Neuronal stem cell (in vitro differentiated cells): ENCODE data around the gene NDUFA8. TPM values are rescaled to one million over a fixed set of nuclear protein-coding genes. Genes with fewer than 3 reads are reported as not detected.

Experiments
- DNase-seq: peaks from one replicate; pipeline ENCODE4 v3.0.0-alpha.2; 2013; ENCODE audit warnings: low spot score
- H2AFZ ChIP-seq: one replicate; pipeline ENCODE4 v1.6.1; 2013; ENCODE audit warnings: mild to moderate bottlenecking, low read length, inconsistent platforms
- H2AK5ac ChIP-seq: 2 replicates; pipeline ENCODE4 v1.6.1; 2013; ENCODE audit warnings: low read depth, mild to moderate bottlenecking, inconsistent platforms, low read length, moderate library complexity, mixed read lengths
- H2BK120ac ChIP-seq: 2 replicates; pipeline ENCODE4 v1.6.1; 2013; ENCODE audit warnings: low read depth, mild to moderate bottlenecking, inconsistent platforms, low read length, moderate library complexity, mixed read lengths
- H2BK12ac ChIP-seq: one replicate; pipeline ENCODE4 v1.6.1; 2013; ENCODE audit warnings: low read length, inconsistent platforms
- H2BK15ac ChIP-seq: 2 replicates; pipeline ENCODE4 v1.6.1; 2013; ENCODE audit warnings: mild to moderate bottlenecking, low read length, inconsistent platforms, mixed read lengths
- H2BK5ac ChIP-seq: one replicate; pipeline ENCODE4 v1.6.1; 2013; ENCODE audit warnings: inconsistent platforms, mild to moderate bottlenecking, low read length, moderate library complexity
- H3K14ac ChIP-seq: one replicate; pipeline ENCODE4 v1.6.1; 2013; ENCODE audit warnings: low read length, inconsistent platforms
- H3K18ac ChIP-seq: 2 replicates; pipeline ENCODE4 v1.6.1; 2013; ENCODE audit warnings: low read length, inconsistent platforms
- H3K23ac ChIP-seq: 2 replicates; pipeline ENCODE4 v1.6.1; 2013; ENCODE audit warnings: low read depth, mild to moderate bottlenecking, mixed read lengths, low read length, inconsistent platforms; ENCODE audit not compliant: poor library complexity
- H3K27ac ChIP-seq: replicated peaks from 3 replicates; pipeline ENCODE4 v1.5.1; 2013; ENCODE audit warnings: low read length, inconsistent platforms
- H3K27me3 ChIP-seq, 3 experiments: 2 replicates each; pipeline ENCODE4 v1.6.1; 2013; ENCODE audit warnings: low read length in 3 of 3, mild to moderate bottlenecking in 2 of 3, inconsistent platforms in 1 of 3, low read depth in 1 of 3, mixed read lengths in 1 of 3, moderate library complexity in 1 of 3; ENCODE audit not compliant: control insufficient read depth in 3 of 3, insufficient read depth in 3 of 3
- H3K36me3 ChIP-seq, 2 donors: replicated peaks in 1 of 2; 2 replicates each; pipeline ENCODE4 v1.6.1; 2013; ENCODE audit warnings: low read length in 2 of 2; ENCODE audit not compliant: control insufficient read depth in 2 of 2, insufficient read depth in 2 of 2
- H3K4ac ChIP-seq: 2 replicates; pipeline ENCODE4 v1.6.1; 2013; ENCODE audit warnings: inconsistent platforms, mild to moderate bottlenecking, low read length, moderate library complexity
- H3K4me1 ChIP-seq, 2 donors: 1 replicate in 1 of 2; 2 replicates in 1 of 2; pipeline ENCODE4 v1.6.1; 2013; ENCODE audit warnings: low read length in 2 of 2, low read depth in 1 of 2; ENCODE audit not compliant: control insufficient read depth in 2 of 2, insufficient read depth in 1 of 2
- H3K4me2 ChIP-seq: one replicate; pipeline ENCODE4 v1.6.1; 2013; ENCODE audit warnings: mild to moderate bottlenecking, low read length, inconsistent platforms; ENCODE audit not compliant: insufficient read depth, poor library complexity, severe bottlenecking
- H3K4me3 ChIP-seq, 2 donors: 2 replicates each; pipeline ENCODE4 v1.5.1; 2013; ENCODE audit warnings: low read length in 2 of 2, mild to moderate bottlenecking in 2 of 2, inconsistent platforms in 1 of 2, moderate library complexity in 1 of 2
- H3K79me1 ChIP-seq: one replicate; pipeline ENCODE4 v1.6.1; 2013; ENCODE audit warnings: low read depth, mild to moderate bottlenecking, inconsistent platforms, low read length, moderate library complexity
- H3K9ac ChIP-seq: one replicate; pipeline ENCODE4 v1.6.1; 2013; ENCODE audit warnings: mild to moderate bottlenecking, low read depth, low read length, inconsistent platforms; ENCODE audit not compliant: poor library complexity
- H3K9me3 ChIP-seq, 2 donors: replicated peaks in 1 of 2; 2 replicates each; pipeline versions ENCODE3 to v1.6.1; 2013; ENCODE audit warnings: low read length in 2 of 2, mild to moderate bottlenecking in 2 of 2, inconsistent platforms in 1 of 2, low read depth in 1 of 2, mixed read lengths in 1 of 2, moderate library complexity in 1 of 2; ENCODE audit not compliant: control insufficient read depth in 2 of 2, insufficient read depth in 1 of 2
- H4K8ac ChIP-seq: one replicate; pipeline ENCODE4 v1.6.1; 2013; ENCODE audit warnings: low read depth, mild to moderate bottlenecking, inconsistent platforms, low read length, moderate library complexity
- H4K91ac ChIP-seq: one replicate; pipeline ENCODE4 v1.6.1; 2013; ENCODE audit warnings: low read length, low read depth, mild to moderate bottlenecking, inconsistent platforms; ENCODE audit not compliant: poor library complexity
- WGBS, 2 donors: extraction: QIAGEN DNeasy Blood & Tissue Kit; methylation state at CpG; one replicate each; pipeline ENCODE4 v1.1.7; 2013; ENCODE audit warnings: missing lambda C conversion rate in 2 of 2, mixed read lengths in 1 of 2; ENCODE audit not compliant: insufficient read length in 2 of 2, insufficient replicate concordance in 1 of 2; ENCODE audit errors: extremely low coverage in 2 of 2; 5-methylcytosine and 5-hydroxymethylcytosine counted together
- polyA plus RNA-seq, 2 experiments: library from polyadenylated mRNA; stranded (reverse); fragments of 200-250 nt; gene quantifications; one replicate each; pipeline ENCODE4 v1.2.3, GENCODE V29; 2013

NDUFA8 gene
- polyA plus RNA-seq (2013, experiment 1 of 2), result 74.6 TPM
- polyA plus RNA-seq (2013, experiment 2 of 2), result 76.8 TPM

DNA sequence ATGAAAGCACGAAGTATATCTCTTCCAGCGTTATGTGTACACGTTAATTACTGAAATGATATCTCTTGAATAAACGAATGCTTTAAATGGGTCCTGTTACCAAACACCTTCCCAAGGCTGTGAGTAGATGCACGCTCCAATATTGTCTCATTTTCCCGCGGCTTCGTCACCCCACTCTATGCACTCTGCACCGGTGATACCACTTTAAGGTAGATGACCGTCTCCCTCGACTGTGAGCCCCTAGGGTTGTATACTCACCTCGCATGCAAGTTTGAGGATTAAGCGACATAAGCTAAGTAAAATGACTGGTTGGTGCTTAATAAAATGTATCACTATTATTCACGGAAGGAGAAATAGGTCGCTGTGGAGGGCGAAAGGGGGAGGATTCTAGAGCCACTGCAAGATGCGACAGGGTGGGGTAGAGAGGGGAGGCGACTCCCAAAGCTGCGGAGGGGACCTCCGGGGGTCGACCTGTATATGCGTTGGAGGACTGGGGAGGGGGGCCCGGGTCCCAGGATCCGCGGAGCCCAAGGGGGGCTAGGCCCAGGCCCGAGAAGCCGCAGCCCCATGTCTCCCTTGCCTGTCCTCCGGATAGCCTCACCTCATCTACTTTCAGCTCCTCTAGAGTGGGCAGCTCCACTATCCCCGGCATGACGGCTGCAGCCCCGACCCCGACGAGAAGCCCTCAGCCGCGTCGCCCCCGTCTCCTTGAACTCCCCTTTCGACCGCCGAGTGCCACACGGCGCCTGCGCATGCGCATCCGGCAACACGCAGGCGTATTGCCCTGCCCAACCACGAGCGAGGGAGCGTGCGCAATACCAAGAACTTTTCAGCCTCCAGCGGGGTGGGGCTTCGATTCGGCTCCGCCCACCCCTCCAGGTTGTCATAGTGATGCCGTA is at the start of gene NDUFA8, which contains the start of gene MORN5:
Gene NDUFA8 (minus strand): TSS at position 754 of the 899 bp plus-strand sequence. CDS start 102 bp downstream, at position 652.
Gene MORN5 (plus strand): TSS at position 883 of the 899 bp plus-strand sequence. CDS start 65 bp downstream, outside the sequence.
- Histone ChIP-seq H3K23ac (peak within 1 kb of the TSS; percentile 81), H3K14ac (no peak within 1 kb of the TSS), H3K4me3 (peak within 1 kb of the TSS; percentile 78 to 95), H2AK5ac (no peak within 1 kb of the TSS), H4K8ac (no peak within 1 kb of the TSS), H2BK5ac (no peak within 1 kb of the TSS), H2BK12ac (no peak within 1 kb of the TSS), H3K27ac (no peak within 1 kb of the TSS), H3K4ac (no peak within 1 kb of the TSS), H3K4me1 (peaks cover 2 to 6% of the 10 kb centered on the region in 2 donors), H4K91ac (no peak within 1 kb of the TSS), H3K4me2 (peak within 1 kb of the TSS; percentile 88), H2AFZ (peak within 1 kb of the TSS; percentile 91), H3K27me3 (peaks cover 0 to 7% (median 0%) of the 10 kb centered on the region in 3 experiments), H3K36me3 (peaks cover 0 to 2% of the 10 kb centered on the region in 2 donors), H3K9me3 (peaks cover 1 to 10% of the 10 kb centered on the region in 2 donors), H3K9ac (peak within 1 kb of the TSS; percentile 96), H3K18ac (peak within 1 kb of the TSS; percentile 93), H2BK120ac (no peak within 1 kb of the TSS), H3K79me1 (no peaks in the 10 kb centered on the region), H2BK15ac (no peak within 1 kb of the TSS)
- peak; percentile 97 for DNase-seq
- no CpG with 5 or more reads among the region's 56 CpGs for WGBS, 2 donors

DNA sequence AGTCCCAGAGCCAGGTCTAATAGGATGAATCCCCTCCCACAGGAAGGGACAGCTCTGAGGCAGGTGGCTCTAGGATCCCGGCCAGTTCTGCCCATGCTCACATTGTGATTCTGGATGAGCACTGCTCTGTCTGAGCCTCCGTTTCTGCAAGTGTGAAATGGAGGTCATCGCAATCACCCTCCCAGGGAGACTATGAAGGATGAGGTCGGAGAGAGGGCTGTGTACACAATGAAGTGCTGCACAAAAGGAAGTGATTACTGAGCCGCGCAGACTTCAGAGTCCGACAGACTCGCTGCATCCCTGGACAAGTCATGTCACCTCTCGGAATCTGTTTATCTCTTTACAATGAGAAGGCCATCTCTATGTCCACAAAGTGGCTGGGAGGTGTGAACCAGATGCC is 47.5 kb upstream of the NDUFA8 start:
- H2BK5ac ChIP-seq, result no peak overlapping the region
- H3K9ac ChIP-seq, result no peak overlapping the region
- no peak overlapping the region for H3K18ac ChIP-seq
- no peak overlapping the region for H2BK12ac ChIP-seq
- peaks cover 2 to 4% of the 10 kb centered on the region in 2 donors for H3K4me1 ChIP-seq
- no peak overlapping the region for H4K8ac ChIP-seq
- peaks cover 3% of the 10 kb centered on the region for H3K79me1 ChIP-seq
- H3K27me3 ChIP-seq, result peaks cover 0 to 94% (median 14%) of the 10 kb centered on the region in 3 experiments
- no peak overlapping the region for H3K14ac ChIP-seq
- no peak overlapping the region for H2AK5ac ChIP-seq
- H2BK15ac ChIP-seq, result peak overlapping the region; percentile 1
- H3K4me2 ChIP-seq, result no peak overlapping the region
- H3K23ac ChIP-seq, result no peak overlapping the region
- H2AFZ ChIP-seq, result no peak overlapping the region
- WGBS, 2 donors, result no CpG with 5 or more reads among the region's 9 CpGs
- no peak overlapping the region for H3K4me3 ChIP-seq
- DNase-seq, result no peak
- H3K27ac ChIP-seq, result no peak overlapping the region
- no peak overlapping the region for H4K91ac ChIP-seq
- H3K9me3 ChIP-seq, result peaks cover 0 to 3% of the 10 kb centered on the region in 2 donors
- no peak overlapping the region for H2BK120ac ChIP-seq
- no peak overlapping the region for H3K4ac ChIP-seq
- H3K36me3 ChIP-seq, result no peaks in the 10 kb centered on the region

DNA sequence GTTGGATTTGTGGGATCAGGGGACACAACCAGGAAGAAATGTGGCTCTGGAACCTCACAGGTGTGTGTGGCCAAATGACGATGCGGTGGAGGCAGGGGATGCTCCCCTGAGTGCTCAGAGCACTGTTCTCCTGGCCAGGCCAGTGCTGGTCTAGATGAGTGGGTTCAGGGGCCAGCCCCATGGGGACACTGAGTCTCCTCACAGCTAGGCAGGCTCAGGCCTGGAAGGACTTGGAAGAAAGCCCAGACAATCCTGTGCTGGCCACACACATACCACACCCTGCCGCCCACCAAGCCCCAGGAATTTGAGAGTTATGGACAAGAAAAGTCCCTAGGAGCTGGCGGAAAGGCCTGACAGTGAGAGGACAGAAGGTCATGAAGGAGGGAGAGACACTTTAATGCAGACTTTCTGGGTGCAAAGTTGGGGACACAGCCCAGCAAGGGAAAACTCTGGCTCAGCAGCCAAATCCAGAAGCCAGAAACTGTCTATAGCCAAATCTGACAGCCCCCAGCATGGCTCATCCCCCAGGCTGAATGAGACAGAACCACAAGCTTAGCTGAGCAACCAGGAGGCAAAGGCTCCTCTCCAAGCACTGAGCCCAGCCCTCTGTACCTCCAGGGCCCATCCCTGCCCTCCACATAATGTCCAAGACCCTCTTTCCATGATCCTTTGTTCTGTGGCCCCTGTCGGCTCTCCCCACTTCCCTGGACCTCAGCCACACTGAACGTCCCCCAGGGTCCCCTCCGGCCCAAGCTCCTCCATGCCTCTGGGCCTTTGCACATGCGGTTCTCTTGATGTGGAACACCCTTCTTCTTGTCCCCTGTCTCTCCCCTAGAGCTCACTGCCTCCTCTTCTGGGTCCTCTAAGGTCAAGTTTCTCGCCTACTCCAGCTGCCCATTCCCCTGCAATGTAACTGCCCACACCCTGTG is 46.8 kb upstream of the NDUFA8 start:
- Histone ChIP-seq H4K8ac (no peak overlapping the region), H3K79me1 (peaks cover 3% of the 10 kb centered on the region), H2BK5ac (no peak overlapping the region), H2BK15ac (peak overlapping the region; percentile 1), H3K14ac (no peak overlapping the region), H3K18ac (no peak overlapping the region), H4K91ac (no peak overlapping the region), H3K4ac (no peak overlapping the region), H3K27ac (no peak overlapping the region), H3K27me3 (peaks cover 0 to 93% (median 7%) of the 10 kb centered on the region in 3 experiments), H3K23ac (no peak overlapping the region), H2BK120ac (no peak overlapping the region), H3K4me2 (no peak overlapping the region), H2BK12ac (no peak overlapping the region), H2AFZ (no peak overlapping the region), H3K4me1 (peaks cover 2 to 4% of the 10 kb centered on the region in 2 donors), H3K9ac (no peak overlapping the region), H3K9me3 (peaks cover 0 to 3% of the 10 kb centered on the region in 2 donors), H2AK5ac (peak overlapping the region; percentile 49), H3K4me3 (no peak overlapping the region), H3K36me3 (no peaks in the 10 kb centered on the region)
- DNase-seq, result no peak
- no CpG with 5 or more reads among the region's 9 CpGs for WGBS, 2 donors
